Peyer's patch (tissue), 4 donors: Measurements from ENCODE around the gene HEY2. TPM values are rescaled to one million over a fixed set of nuclear protein-coding genes. Genes with fewer than 3 reads are reported as not detected.

Source experiments
- DNase-seq, 3 donors: peaks; one replicate each; pipeline ENCODE4 v3.0.0-alpha.2; 2017 to 2019
- H3K27ac ChIP-seq, 4 donors: fragments of 200-600 bp; sonication (generic); one replicate each; pipeline ENCODE4 v1.5.1; 2016 to 2019
- H3K27me3 ChIP-seq, 2 donors: fragments of 200-600 bp; sonication (generic); one replicate each; pipeline ENCODE4 v1.5.1; 2019
- H3K36me3 ChIP-seq, 3 donors: fragments of 200-600 bp; sonication (generic); one replicate each; pipeline ENCODE4 v1.5.1; 2016 to 2019
- H3K4me1 ChIP-seq, 4 donors: fragments of 200-600 bp; sonication (generic); one replicate each; pipeline ENCODE4 v1.5.1; 2016 to 2019
- H3K4me3 ChIP-seq, 4 donors: fragments of 200-600 bp; sonication (generic); 1 replicate in 3 of 4; 2 replicates in 1 of 4; pipeline ENCODE4 v1.5.1; 2016 to 2019; ENCODE audit warnings: mild to moderate bottlenecking in 1 of 4
- H3K9me3 ChIP-seq, 4 donors: fragments of 200-600 bp; sonication (generic); one replicate each; pipeline ENCODE4 v1.5.1; 2016 to 2019; ENCODE audit warnings: mild to moderate bottlenecking in 1 of 4
- CTCF ChIP-seq, 6 experiments: fragments of 450-650 bp in 4 of 6; fragments of 200-600 bp in 2 of 6; sonication (generic) in 1 of 6; IDR thresholded peaks; one replicate each; pipeline ENCODE4 v1.5.1; 2017 to 2019; ENCODE audit warnings: antibody characterized with exemption in 6 of 6, mild to moderate bottlenecking in 3 of 6, moderate library complexity in 1 of 6
- POLR2A ChIP-seq, 2 donors: fragments of 450-650 bp; IDR thresholded peaks; one replicate each; pipeline ENCODE4 v1.5.1; 2017; ENCODE audit warnings: antibody characterized with exemption in 2 of 2, mild to moderate bottlenecking in 2 of 2, moderate library complexity in 2 of 2
- total RNA-seq, 4 donors: library from RNA; depleted of rRNA; stranded (reverse); fragments of >200 nt; gene quantifications; one replicate each; pipeline ENCODE4 v1.1.0, GENCODE V29; 2016

The HEY2 gene
- total RNA-seq, 4 donors from 2014 or later = 0.35 to 2.0 (median 0.40) TPM; not detected in 1

GRCh38 chr6:125753218-125753936 lies 3.9 kb downstream of the HEY2 start:
- no peak overlapping the region for H3K27ac ChIP-seq
- H3K27me3 ChIP-seq = peaks cover 0 to under 1% of the 10 kb centered on the region in 2 donors
- no peaks in the 10 kb centered on the region for H3K36me3 ChIP-seq
- DNase-seq = no peak
- peaks cover 0 to 5% (median 0%) of the 10 kb centered on the region in 4 donors for H3K9me3 ChIP-seq
- TF ChIP-seq POLR2A (IDR thresholded peaks at IDR 0.05) (no peak), CTCF (IDR thresholded peaks at IDR 0.05) (peak; percentile 21 to 45 (median 34))
- no peak overlapping the region for H3K4me3 ChIP-seq
- peaks cover 0 to 15% (median 5%) of the 10 kb centered on the region in 4 donors for H3K4me1 ChIP-seq

DNA sequence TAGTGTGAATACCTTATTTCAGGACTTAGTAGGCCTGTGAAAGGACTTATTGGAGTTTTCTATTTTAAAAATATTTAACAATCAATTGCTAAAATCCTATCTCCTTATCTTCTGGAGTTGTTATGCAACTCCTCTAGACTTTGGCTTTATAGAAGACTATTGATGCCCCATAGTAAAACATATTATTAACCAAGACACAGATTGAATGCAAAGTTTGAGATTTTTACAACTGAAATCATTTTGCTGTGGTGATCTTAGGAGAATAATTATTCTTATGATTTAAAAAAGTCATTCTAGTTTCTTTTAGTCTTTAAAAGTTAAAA lies 4.5 kb downstream of the HEY2 start:
- Histone ChIP-seq H3K4me1 (peaks cover 0 to 10% (median 2%) of the 10 kb centered on the region in 4 donors), H3K9me3 (peaks cover 0 to 5% (median 0%) of the 10 kb centered on the region in 4 donors), H3K27me3 (no peaks in the 10 kb centered on the region), H3K4me3 (no peak overlapping the region), H3K27ac (no peak overlapping the region), H3K36me3 (no peaks in the 10 kb centered on the region)
- no peak for DNase-seq
- TF ChIP-seq CTCF (IDR thresholded peaks at IDR 0.05) = no peak
- TF ChIP-seq POLR2A (IDR thresholded peaks at IDR 0.05) = no peak

- no peak overlapping the region for H3K27ac ChIP-seq
- DNase-seq = no peak
- no peaks in the 10 kb centered on the region for H3K9me3 ChIP-seq
- no peaks in the 10 kb centered on the region for H3K27me3 ChIP-seq
- no peaks in the 10 kb centered on the region for H3K36me3 ChIP-seq
- no peak for TF ChIP-seq CTCF (IDR thresholded peaks at IDR 0.05)
- TF ChIP-seq POLR2A (IDR thresholded peaks at IDR 0.05) = no peak
- no peak overlapping the region for H3K4me3 ChIP-seq
- H3K4me1 ChIP-seq = peaks cover 0 to 6% (median 2%) of the 10 kb centered on the region in 4 donors
These were observed 5.1 kb downstream of the HEY2 start for GRCh38 chr6:125754566-125754965.

GRCh38 chr6:125759184-125759902 lies 9.9 kb downstream of the HEY2 start:
- Histone ChIP-seq H3K27ac (no peak overlapping the region), H3K36me3 (no peaks in the 10 kb centered on the region), H3K27me3 (no peaks in the 10 kb centered on the region), H3K4me1 (no peaks in the 10 kb centered on the region), H3K9me3 (no peaks in the 10 kb centered on the region), H3K4me3 (no peak overlapping the region)
- DNase-seq = no peak
- TF ChIP-seq CTCF (IDR thresholded peaks at IDR 0.05) (peak in 1 of 6 experiments; percentile 13), POLR2A (IDR thresholded peaks at IDR 0.05) (no peak)

- no peak for TF ChIP-seq POLR2A (IDR thresholded peaks at IDR 0.05)
- TF ChIP-seq CTCF (IDR thresholded peaks at IDR 0.05) = no peak
- no peaks in the 10 kb centered on the region for H3K27me3 ChIP-seq
- no peak overlapping the region for H3K27ac ChIP-seq
- H3K4me1 ChIP-seq = no peaks in the 10 kb centered on the region
- no peak for DNase-seq
- no peaks in the 10 kb centered on the region for H3K36me3 ChIP-seq
- H3K4me3 ChIP-seq = no peak overlapping the region
- no peaks in the 10 kb centered on the region for H3K9me3 ChIP-seq
These were observed 10.6 kb downstream of the HEY2 start for GRCh38 chr6:125759959-125760457.
